ENCODE data around the gene ARV1. TPM values are rescaled to one million over a fixed set of nuclear protein-coding genes. Genes with fewer than 3 reads are reported as not detected.

The ARV1 gene
- total and polyA plus RNA-seq, 2 of the 13 experiments (the other 11 are each of a cell fraction or from before 2014, with no cell fraction given) = 13.0 to 15.2 TPM

DNA sequence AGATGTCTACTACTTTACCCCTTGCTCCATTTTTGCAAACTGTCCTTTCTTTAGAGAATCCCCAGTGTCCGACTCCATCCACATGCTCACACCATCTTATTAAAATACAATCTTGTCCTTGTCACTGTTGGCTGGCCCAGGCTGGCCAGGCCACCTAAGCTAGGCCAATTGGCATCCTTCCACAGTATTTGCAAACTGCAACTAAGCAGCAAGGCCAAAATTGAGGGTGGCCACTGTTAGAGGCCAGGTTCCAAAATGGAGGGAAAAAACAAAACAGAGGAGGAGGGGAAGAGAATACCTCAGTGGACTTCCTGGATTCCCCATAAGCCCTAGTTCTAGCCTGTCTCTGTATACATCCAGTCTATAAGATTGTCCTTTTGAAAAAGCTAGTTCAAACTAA is 56.9 kb downstream of the ARV1 start:
- peaks cover 14% of the 10 kb centered on the region for H3K4me1 ChIP-seq (ENCODE audit: insufficient read depth, low read length)
- H3K9me3 ChIP-seq (ENCODE audit: low read length) = no peaks in the 10 kb centered on the region
- TF ChIP-seq, protein P1, sequence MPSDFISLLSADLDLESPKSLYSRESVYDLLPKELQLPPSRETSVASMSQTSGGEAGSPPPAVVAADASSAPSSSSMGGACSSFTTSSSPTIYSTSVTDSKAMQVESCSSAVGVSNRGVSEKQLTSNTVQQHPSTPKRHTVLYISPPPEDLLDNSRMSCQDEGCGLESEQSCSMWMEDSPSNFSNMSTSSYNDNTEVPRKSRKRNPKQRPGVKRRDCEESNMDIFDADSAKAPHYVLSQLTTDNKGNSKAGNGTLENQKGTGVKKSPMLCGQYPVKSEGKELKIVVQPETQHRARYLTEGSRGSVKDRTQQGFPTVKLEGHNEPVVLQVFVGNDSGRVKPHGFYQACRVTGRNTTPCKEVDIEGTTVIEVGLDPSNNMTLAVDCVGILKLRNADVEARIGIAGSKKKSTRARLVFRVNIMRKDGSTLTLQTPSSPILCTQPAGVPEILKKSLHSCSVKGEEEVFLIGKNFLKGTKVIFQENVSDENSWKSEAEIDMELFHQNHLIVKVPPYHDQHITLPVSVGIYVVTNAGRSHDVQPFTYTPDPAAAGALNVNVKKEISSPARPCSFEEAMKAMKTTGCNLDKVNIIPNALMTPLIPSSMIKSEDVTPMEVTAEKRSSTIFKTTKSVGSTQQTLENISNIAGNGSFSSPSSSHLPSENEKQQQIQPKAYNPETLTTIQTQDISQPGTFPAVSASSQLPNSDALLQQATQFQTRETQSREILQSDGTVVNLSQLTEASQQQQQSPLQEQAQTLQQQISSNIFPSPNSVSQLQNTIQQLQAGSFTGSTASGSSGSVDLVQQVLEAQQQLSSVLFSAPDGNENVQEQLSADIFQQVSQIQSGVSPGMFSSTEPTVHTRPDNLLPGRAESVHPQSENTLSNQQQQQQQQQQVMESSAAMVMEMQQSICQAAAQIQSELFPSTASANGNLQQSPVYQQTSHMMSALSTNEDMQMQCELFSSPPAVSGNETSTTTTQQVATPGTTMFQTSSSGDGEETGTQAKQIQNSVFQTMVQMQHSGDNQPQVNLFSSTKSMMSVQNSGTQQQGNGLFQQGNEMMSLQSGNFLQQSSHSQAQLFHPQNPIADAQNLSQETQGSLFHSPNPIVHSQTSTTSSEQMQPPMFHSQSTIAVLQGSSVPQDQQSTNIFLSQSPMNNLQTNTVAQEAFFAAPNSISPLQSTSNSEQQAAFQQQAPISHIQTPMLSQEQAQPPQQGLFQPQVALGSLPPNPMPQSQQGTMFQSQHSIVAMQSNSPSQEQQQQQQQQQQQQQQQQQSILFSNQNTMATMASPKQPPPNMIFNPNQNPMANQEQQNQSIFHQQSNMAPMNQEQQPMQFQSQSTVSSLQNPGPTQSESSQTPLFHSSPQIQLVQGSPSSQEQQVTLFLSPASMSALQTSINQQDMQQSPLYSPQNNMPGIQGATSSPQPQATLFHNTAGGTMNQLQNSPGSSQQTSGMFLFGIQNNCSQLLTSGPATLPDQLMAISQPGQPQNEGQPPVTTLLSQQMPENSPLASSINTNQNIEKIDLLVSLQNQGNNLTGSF (CRISPR knock-in tag; IDR thresholded peaks at IDR 0.05) = no peak
- TF ChIP-seq ASH2L (IDR thresholded peaks at IDR 0.05; ENCODE audit: insufficient read length, low read depth, low read length) (no peak), NCOA2 (CRISPR knock-in tag; IDR thresholded peaks at IDR 0.05) (no peak), POLR2AphosphoS5 (IDR thresholded peaks at IDR 0.05; ENCODE audit: low read depth, low read length) (no peak), ZSCAN31 (CRISPR knock-in tag; IDR thresholded peaks at IDR 0.05; ENCODE audit: low read depth) (no peak), KLF13 (CRISPR knock-in tag; IDR thresholded peaks at IDR 0.05) (no peak), RFX3 (CRISPR knock-in tag; IDR thresholded peaks at IDR 0.05) (no peak), ZNF17 (CRISPR knock-in tag; IDR thresholded peaks at IDR 0.05) (no peak), EHMT2 (IDR thresholded peaks at IDR 0.05; ENCODE audit: borderline replicate concordance, low read depth, low read length) (no peak), HNF4G (IDR thresholded peaks at IDR 0.05; ENCODE audit: borderline replicate concordance, low read depth, low read length) (no peak), HNF4G (CRISPR knock-in tag; IDR thresholded peaks at IDR 0.05; ENCODE audit: borderline replicate concordance, low read depth) (no peak), ZNF7 (CRISPR knock-in tag; IDR thresholded peaks at IDR 0.05) (no peak), ZSCAN30 (CRISPR knock-in tag; IDR thresholded peaks at IDR 0.05) (no peak)
- TF ChIP-seq, protein P2, sequence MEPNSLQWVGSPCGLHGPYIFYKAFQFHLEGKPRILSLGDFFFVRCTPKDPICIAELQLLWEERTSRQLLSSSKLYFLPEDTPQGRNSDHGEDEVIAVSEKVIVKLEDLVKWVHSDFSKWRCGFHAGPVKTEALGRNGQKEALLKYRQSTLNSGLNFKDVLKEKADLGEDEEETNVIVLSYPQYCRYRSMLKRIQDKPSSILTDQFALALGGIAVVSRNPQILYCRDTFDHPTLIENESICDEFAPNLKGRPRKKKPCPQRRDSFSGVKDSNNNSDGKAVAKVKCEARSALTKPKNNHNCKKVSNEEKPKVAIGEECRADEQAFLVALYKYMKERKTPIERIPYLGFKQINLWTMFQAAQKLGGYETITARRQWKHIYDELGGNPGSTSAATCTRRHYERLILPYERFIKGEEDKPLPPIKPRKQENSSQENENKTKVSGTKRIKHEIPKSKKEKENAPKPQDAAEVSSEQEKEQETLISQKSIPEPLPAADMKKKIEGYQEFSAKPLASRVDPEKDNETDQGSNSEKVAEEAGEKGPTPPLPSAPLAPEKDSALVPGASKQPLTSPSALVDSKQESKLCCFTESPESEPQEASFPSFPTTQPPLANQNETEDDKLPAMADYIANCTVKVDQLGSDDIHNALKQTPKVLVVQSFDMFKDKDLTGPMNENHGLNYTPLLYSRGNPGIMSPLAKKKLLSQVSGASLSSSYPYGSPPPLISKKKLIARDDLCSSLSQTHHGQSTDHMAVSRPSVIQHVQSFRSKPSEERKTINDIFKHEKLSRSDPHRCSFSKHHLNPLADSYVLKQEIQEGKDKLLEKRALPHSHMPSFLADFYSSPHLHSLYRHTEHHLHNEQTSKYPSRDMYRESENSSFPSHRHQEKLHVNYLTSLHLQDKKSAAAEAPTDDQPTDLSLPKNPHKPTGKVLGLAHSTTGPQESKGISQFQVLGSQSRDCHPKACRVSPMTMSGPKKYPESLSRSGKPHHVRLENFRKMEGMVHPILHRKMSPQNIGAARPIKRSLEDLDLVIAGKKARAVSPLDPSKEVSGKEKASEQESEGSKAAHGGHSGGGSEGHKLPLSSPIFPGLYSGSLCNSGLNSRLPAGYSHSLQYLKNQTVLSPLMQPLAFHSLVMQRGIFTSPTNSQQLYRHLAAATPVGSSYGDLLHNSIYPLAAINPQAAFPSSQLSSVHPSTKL (CRISPR knock-in tag; IDR thresholded peaks at IDR 0.05) = no peak
- TF ChIP-seq, protein P3, sequence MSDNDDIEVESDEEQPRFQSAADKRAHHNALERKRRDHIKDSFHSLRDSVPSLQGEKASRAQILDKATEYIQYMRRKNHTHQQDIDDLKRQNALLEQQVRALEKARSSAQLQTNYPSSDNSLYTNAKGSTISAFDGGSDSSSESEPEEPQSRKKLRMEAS (IDR thresholded peaks at IDR 0.05) = no peak
- TF ChIP-seq, protein P4, sequence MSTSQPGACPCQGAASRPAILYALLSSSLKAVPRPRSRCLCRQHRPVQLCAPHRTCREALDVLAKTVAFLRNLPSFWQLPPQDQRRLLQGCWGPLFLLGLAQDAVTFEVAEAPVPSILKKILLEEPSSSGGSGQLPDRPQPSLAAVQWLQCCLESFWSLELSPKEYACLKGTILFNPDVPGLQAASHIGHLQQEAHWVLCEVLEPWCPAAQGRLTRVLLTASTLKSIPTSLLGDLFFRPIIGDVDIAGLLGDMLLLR (CRISPR knock-in tag; IDR thresholded peaks at IDR 0.05) = no peak
- BruUV-seq (replicated peaks) = no TSS peak
- H3K79me2 ChIP-seq (ENCODE audit: insufficient read depth, low read length) = no peaks in the 10 kb centered on the region
- in situ Hi-C loops (cut with HindIII; ENCODE audit: extremely low pct_ligation_motif_present, low pct_unique_long_range_greater_than_20kb) (no loop called here), intact Hi-C loops (cut with micrococcal nuclease; ENCODE audit: unreplicated experiment) (no loop called here)
- H3K4me2 ChIP-seq (ENCODE audit: low read depth, low read length) = no peak overlapping the region
- ChIA-PET CTCF (ENCODE audit: low intra/inter-chr PET ratio, low total read pairs) (no interaction called here), POLR2A (no interaction called here)
- ATAC-seq = no peak
- no peak overlapping the region for H2AFZ ChIP-seq (ENCODE audit: low read length)
- no peak for DNase-seq (ENCODE audit: low spot score)
- no peak overlapping the region for H3K4me3 ChIP-seq (replicated peaks in 1 of 3; ENCODE audit: insufficient read depth in 1 of 3, low read depth in 2 of 3, low read length in 3 of 3)
- H3K36me3 ChIP-seq (replicated peaks in 1 of 2; ENCODE audit: control insufficient read depth in 1 of 2, insufficient read depth in 2 of 2, low read length in 2 of 2) = no peaks in the 10 kb centered on the region
- H3K27me3 ChIP-seq (ENCODE audit: control insufficient read depth in 1 of 2, insufficient read depth in 2 of 2, low read length in 2 of 2) = peaks cover 5 to 31% of the 10 kb centered on the region in 2 experiments
- no peak overlapping the region for H3K9ac ChIP-seq (ENCODE audit: insufficient read depth, low read depth, low read length)
- H3K27ac ChIP-seq (ENCODE audit: extremely low read length, insufficient read depth, low read length) = no peak overlapping the region
- no peaks in the 10 kb centered on the region for H4K20me1 ChIP-seq (ENCODE audit: insufficient read depth, low read length)
- FAIRE-seq = no peak
- WGBS (ENCODE audit: low lambda C conversion rate) = 71% methylated on average over 1 of the region's 1 CpG

Data from HepG2 (cell line).